Liver (tissue), 3 donors: ENCODE measurements around the gene DCAF4.

ENCODE experiments used
- CTCF ChIP-seq: fragments of 150-350 bp; IDR thresholded peaks from 2 replicates; pipeline ENCODE4 v1.5.1; 2017; ENCODE audit warnings: improper control_type of control experiment, low read depth, low read length; ENCODE audit not compliant: missing input control
- JUND ChIP-seq, 2 donors: IDR thresholded peaks; 2 replicates each; pipeline ENCODE4 v1.6.1; 2016; ENCODE audit warnings: antibody characterized with exemption in 2 of 2
- REST ChIP-seq: IDR thresholded peaks from 2 replicates; pipeline ENCODE4 v1.6.1; 2016; ENCODE audit warnings: antibody characterized with exemption, mild to moderate bottlenecking
- YY1 ChIP-seq: IDR thresholded peaks from 2 replicates; pipeline ENCODE4 v1.6.1; 2016; ENCODE audit warnings: antibody characterized with exemption, mild to moderate bottlenecking
- donor health status: healthy.
- donor health status: healthy.

DNA sequence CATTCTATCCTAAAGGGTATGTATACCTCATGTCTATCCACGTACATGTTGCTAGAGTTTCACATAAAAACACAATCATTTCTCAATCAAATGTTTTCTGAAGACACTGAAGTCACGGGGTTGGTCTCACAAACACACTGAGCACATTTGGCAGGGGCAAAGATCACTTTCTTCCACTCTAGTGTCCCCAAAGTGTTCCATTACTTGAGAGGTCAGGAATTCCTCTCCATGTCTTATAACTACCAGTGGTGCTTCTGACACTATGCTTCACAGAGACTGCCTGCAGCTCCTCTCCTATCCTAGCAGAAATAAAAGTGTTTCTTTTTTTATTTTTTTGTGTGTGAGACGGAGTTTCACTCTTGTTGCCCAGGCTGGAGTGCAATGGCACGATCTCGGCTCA lies 81.6 kb downstream of the DCAF4 start:
- TF ChIP-seq REST (peak; percentile 24), CTCF (no peak), YY1 (peak; percentile 62), JUND (IDR thresholded peaks at IDR 0.05) (peak; percentile 73 to 90)
